Activated CD4-positive, alpha-beta memory T cell treated with anti-CD3 and anti-CD28 coated beads for 36 hours (primary cell): ENCODE results near the gene BCOR. TPM values are rescaled to one million over a fixed set of nuclear protein-coding genes. Genes with fewer than 3 reads are reported as not detected.
A peak's percentile ranks its signal among the peaks of the same experiment; 100 is the strongest.

ENCODE experiments used
- CTCF ChIA-PET: fragments of 350-600 bp; sonication (Branson Sonifier 250); formaldehyde crosslinking; loops from one replicate; lab custom pipeline; 2021; ENCODE audit warnings: antibody characterized with exemption, inconsistent platforms; lab: Charles Lee
- POLR2A ChIA-PET: fragments of 350-600 bp; sonication (Branson Sonifier 250); formaldehyde crosslinking; loops from one replicate; lab custom pipeline; 2021; ENCODE audit warnings: antibody characterized with exemption; lab: Charles Lee
- DNase-seq: peaks from one replicate; pipeline ENCODE4 v3.0.0-alpha.2; 2020
- H3K27ac Mint-ChIP-seq: one replicate; pipeline ENCODE4 v1.8.0; 2021; ENCODE audit warnings: mixed read lengths
- H3K27me3 Mint-ChIP-seq: one replicate; pipeline ENCODE4 v1.8.0; 2021; ENCODE audit warnings: mixed read lengths
- H3K36me3 Mint-ChIP-seq: one replicate; pipeline ENCODE4 v1.8.0; 2021; ENCODE audit warnings: mixed read lengths
- H3K4me1 Mint-ChIP-seq: one replicate; pipeline ENCODE4 v1.8.0; 2021; ENCODE audit warnings: low read depth, mixed read lengths
- H3K4me3 Mint-ChIP-seq: one replicate; pipeline ENCODE4 v1.8.0; 2021; ENCODE audit warnings: mild to moderate bottlenecking, mixed read lengths
- H3K9me3 Mint-ChIP-seq: one replicate; pipeline ENCODE4 v1.8.0; 2021; ENCODE audit warnings: mixed read lengths
- intact Hi-C: fragments of 100-400 bp; cut with micrococcal nuclease; formaldehyde crosslinking; loops from one replicate; pipeline ENCODE4 v1.15.1; 2023
- total RNA-seq, 2 experiments: library from RNA; stranded (reverse); gene quantifications; one replicate each; pipeline ENCODE4 v1.2.3, GENCODE V29; 2021

Gene BCOR
- total RNA-seq, 2 experiments from 2014 or later: 33.7 to 35.0 TPM

DNA sequence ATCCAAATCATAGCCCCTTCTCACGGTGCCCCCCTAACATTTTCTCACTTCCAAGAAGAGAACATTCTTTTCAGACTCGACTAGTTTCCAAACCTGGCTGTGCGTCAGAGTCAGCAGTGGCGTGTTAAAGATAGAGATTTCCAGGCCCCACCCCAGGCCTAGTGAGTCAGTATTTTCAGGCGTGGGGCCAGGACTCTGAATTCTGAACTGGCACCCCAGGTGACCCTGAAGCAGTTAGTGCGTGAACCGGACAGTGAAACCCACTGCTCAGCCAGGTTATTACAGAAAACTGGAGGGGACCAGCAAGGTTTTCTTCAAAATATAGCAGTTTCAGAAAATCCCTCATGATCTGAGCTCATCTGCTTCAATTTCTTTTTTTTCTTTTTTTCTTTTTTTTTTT is 35.0 kb upstream of the BCOR start:
- H3K4me1 Mint-ChIP-seq: no peaks in the 10 kb centered on the region
- CTCF ChIA-PET: no interaction called here
- no peak overlapping the region for H3K27ac Mint-ChIP-seq

DNA sequence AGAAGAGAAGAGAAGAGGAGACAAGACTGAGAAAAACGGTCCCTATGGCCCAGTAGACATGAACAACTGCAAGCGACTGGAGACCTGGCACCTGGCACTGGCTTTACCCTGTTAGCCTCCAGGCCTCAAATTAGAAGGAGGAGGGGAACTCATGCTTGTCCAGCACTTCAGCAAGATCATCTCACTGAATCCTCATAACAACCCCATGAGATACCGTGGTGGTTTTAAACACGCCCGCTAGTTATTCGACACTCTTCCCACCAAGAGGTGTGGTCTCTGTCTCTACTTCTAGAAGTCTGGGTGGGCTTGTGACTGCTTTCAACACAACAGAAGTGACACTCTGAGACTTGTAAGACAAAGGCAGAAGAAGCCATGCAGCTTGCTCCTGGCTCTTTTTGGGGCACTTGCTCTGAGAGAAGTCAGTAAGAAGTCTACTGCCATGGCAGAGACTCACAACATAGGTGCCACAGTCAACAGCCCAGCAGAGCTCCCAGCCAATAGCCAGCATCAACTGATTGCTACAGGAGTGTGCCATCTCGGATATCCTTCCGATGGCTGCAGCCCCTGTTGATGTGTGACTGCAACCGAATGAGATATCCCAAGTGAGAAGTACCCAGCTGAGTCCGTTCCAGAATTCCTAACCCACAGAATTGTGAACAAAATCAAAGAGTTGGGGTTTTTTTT is 34.0 kb upstream of the BCOR start:
- Mint-ChIP-seq H3K4me1 (peaks cover 5% of the 10 kb centered on the region), H3K4me3 (no peak overlapping the region), H3K9me3 (no peaks in the 10 kb centered on the region), H3K27me3 (no peaks in the 10 kb centered on the region), H3K27ac (no peak overlapping the region), H3K36me3 (peaks cover 3% of the 10 kb centered on the region)
- DNase-seq: no peak
- ChIA-PET POLR2A (no interaction called here), CTCF (no interaction called here)
- intact Hi-C loops: no loop called here

More for the DNA sequence above, 35.0 kb upstream of the BCOR start:
- Mint-ChIP-seq H3K9me3 (no peaks in the 10 kb centered on the region), H3K27me3 (no peaks in the 10 kb centered on the region), H3K36me3 (no peaks in the 10 kb centered on the region), H3K4me3 (no peak overlapping the region)
- intact Hi-C loops: no loop called here
- POLR2A ChIA-PET: no interaction called here
- no peak for DNase-seq

DNA sequence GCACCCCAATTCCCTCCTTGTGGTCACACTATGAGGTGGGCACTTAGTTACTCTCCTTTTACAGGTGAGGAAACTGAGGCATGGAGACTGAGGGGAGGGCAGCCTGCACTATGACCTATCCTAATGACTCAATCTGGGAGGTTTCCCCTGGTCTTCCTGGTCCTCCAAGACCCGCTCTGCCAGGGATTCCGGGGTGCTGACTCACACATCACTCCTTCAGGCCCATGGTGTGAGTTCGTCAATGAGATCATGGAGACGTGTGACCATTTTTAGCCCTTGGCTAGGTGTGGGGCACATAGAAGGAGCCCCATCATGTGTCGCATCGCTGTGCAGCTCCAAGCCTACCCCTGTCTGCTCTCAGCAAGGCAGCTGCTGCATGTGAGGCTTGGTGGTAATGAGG is 32.4 kb upstream of the BCOR start:
- H3K27ac Mint-ChIP-seq: no peak overlapping the region
- intact Hi-C loops: no loop called here
- no peaks in the 10 kb centered on the region for H3K27me3 Mint-ChIP-seq
- peaks cover 6% of the 10 kb centered on the region for H3K4me1 Mint-ChIP-seq
- DNase-seq: no peak
- no peak overlapping the region for H3K4me3 Mint-ChIP-seq
- no peaks in the 10 kb centered on the region for H3K9me3 Mint-ChIP-seq
- POLR2A ChIA-PET: no interaction called here
- CTCF ChIA-PET: no interaction called here
- peaks cover 5% of the 10 kb centered on the region for H3K36me3 Mint-ChIP-seq

DNA sequence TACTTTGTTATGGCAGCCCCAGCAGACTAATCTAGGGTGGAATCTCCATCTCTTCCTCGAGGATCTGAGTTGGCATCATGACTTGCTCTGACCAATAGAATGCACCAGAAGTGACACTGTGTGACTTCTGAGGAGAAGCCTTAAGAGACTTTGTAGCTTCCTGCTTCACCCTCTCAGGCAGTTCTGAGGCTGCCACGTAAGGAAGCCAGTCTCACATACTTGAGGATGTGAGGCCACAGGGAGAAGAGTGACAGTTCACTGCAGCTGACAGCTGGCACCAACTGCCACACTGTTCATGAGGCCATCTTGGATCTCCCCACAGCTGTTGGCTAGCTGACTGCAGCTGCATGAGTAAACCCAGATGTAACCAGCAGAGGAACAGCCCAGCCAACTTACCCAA is 29.3 kb upstream of the BCOR start:
- ChIA-PET POLR2A (no interaction called here), CTCF (no interaction called here)
- Mint-ChIP-seq H3K36me3 (peaks cover 5% of the 10 kb centered on the region), H3K27me3 (no peaks in the 10 kb centered on the region), H3K9me3 (no peaks in the 10 kb centered on the region), H3K4me3 (no peak overlapping the region), H3K4me1 (peaks cover 6% of the 10 kb centered on the region), H3K27ac (no peak overlapping the region)
- intact Hi-C loops: no loop called here
- peak; percentile 46 for DNase-seq

DNA sequence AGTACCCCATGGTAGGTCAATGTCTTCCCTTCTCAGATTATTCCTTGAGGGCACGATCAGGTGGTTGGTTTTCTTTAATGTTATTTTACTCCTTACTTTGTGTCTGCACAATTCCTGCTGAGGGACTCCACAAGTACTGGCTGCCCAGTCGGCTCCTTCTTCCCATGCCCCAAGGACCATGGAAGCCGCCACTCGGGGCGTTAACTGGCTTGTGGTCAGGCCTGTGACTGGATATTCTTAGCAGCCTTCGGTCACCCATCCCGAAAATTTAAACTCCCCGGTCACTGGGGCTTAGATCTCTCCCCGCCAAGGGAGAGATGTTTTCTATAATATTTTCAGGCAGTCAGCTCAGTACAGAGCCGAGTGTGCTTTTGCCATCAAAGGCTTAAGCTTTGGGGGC is 24.7 kb upstream of the BCOR start:
- POLR2A ChIA-PET: no interaction called here
- H3K9me3 Mint-ChIP-seq: no peaks in the 10 kb centered on the region
- DNase-seq: no peak
- H3K4me3 Mint-ChIP-seq: no peak overlapping the region
- peaks cover 5% of the 10 kb centered on the region for H3K36me3 Mint-ChIP-seq
- H3K27ac Mint-ChIP-seq: no peak overlapping the region
- intact Hi-C loops: no loop called here
- CTCF ChIA-PET: no interaction called here
- no peaks in the 10 kb centered on the region for H3K27me3 Mint-ChIP-seq
- H3K4me1 Mint-ChIP-seq: peaks cover 6% of the 10 kb centered on the region

DNA sequence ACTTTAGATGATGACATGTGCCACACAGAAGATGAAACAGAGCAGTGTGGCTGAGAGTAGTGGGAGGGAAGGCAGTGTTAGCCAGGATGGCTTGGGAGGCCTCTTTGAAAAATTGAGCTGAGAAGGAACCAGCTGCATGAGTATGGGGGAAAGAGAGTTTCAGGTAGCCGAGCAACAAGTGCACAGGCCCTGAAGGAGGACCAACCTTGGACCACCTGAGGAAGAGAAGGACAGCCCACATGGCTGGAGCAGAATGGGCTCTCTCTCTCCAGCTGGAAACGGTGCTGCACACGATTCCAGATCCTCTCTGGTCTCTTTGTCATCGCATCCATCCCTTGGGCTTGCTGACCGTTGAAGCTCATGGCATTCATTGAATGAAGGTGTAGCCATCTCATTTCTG is 23.9 kb upstream of the BCOR start:
- Mint-ChIP-seq H3K4me1 (no peaks in the 10 kb centered on the region), H3K4me3 (no peak overlapping the region), H3K27me3 (no peaks in the 10 kb centered on the region), H3K9me3 (no peaks in the 10 kb centered on the region), H3K36me3 (peaks cover 2% of the 10 kb centered on the region), H3K27ac (no peak overlapping the region)
- intact Hi-C loops: no loop called here
- ChIA-PET POLR2A (no interaction called here), CTCF (no interaction called here)
- DNase-seq: no peak

DNA sequence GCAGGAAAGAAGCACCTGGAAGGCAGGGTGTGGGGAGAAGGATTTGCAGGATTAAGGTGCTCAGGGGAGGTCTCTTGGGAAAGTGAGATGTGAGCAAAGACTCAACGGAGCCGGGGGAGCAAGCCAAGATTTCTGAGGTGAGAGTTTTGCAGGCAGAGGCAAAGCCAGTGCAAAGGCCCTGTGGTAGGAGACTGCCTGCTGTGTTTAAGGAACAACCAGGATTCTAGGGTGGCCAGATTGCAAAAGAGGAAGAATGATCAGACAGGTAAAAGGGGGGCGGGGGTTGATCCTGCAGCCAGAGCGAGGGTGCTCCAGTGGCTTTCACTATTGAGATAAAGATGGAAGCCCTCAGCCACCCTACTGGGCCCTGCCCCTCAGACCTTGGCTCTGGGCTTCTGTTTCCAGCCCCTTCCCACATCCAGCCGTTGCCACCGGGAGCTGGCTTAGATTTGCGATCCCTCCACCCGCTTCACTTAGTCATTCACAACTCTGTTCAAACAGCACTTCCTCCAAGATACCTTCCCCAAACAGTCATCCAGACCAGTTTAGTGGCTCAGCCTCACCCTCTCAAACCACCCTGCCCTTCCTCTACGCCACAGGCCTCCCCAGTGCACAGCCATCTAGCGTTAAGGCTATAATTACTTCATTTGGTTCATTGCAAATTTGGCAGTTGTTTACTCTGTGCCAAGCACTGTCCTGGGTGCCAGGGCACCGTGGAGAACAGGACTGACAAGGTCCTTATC is 23.3 kb upstream of the BCOR start:
- Mint-ChIP-seq H3K4me1 (no peaks in the 10 kb centered on the region), H3K27ac (no peak overlapping the region)

DNA sequence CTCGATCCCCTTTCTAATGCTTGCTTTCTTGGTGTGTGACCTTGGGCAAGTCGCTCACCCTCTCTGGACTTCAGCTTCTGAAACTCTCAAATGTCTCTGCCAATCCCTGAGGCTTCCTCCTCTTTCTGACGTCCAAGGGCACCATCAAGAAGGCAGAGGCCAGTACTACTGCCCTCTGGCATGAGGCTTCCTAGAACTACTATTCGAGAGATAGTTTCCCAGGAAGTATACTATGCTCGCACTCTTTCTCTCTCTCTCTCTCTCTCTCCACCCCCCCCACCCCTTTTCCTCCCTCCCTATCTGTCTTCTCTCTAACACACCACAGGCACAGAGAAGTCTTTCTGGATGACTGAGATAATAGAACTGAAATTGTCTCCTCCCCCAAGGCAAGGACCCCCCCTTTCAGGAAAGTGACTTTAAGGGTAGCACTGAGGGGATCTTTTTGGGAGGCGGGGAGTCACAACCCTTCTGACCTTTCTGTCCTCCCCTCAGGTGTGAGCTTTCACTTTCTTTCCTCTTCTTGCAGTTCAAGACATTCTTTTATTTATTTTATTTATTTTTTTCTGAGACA is 20.0 kb upstream of the BCOR start:
- ChIA-PET POLR2A (no interaction called here), CTCF (no interaction called here)
- intact Hi-C loops: no loop called here
- no peaks in the 10 kb centered on the region for H3K9me3 Mint-ChIP-seq
- no peak for DNase-seq
- H3K4me1 Mint-ChIP-seq: no peaks in the 10 kb centered on the region
- no peak overlapping the region for H3K27ac Mint-ChIP-seq
- no peaks in the 10 kb centered on the region for H3K36me3 Mint-ChIP-seq
- H3K27me3 Mint-ChIP-seq: no peaks in the 10 kb centered on the region
- H3K4me3 Mint-ChIP-seq: no peak overlapping the region

More for the DNA sequence above, 23.3 kb upstream of the BCOR start:
- ChIA-PET CTCF (no interaction called here), POLR2A (no interaction called here)
- Mint-ChIP-seq H3K36me3 (peaks cover 2% of the 10 kb centered on the region), H3K4me3 (no peak overlapping the region), H3K27me3 (no peaks in the 10 kb centered on the region), H3K9me3 (no peaks in the 10 kb centered on the region)
- no peak for DNase-seq
- intact Hi-C loops: no loop called here

DNA sequence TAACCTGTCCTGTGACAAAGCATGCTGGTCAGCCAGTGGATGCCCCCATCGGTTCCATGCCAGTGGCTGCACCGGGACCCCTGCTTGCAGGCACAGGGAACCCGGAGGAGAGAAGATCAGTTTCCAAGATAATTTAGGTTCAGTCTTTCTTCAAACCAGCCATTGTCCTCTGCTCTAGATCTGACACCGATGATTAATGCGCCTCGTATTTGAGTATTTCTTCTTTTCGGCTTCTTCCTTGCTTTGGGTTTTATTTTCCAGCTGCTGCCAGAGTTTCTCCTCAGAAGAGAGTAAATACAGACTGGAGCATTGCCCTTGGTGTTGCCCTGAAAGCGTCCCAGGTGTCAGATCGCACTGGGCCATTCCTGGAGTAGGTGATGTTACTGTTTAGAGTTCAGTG is 19.2 kb upstream of the BCOR start:
- Mint-ChIP-seq H3K4me1 (no peaks in the 10 kb centered on the region), H3K27ac (no peak overlapping the region), H3K4me3 (no peak overlapping the region), H3K9me3 (no peaks in the 10 kb centered on the region), H3K27me3 (no peaks in the 10 kb centered on the region), H3K36me3 (no peaks in the 10 kb centered on the region)
- ChIA-PET CTCF (no interaction called here), POLR2A (no interaction called here)
- intact Hi-C loops: no loop called here
- no peak for DNase-seq

DNA sequence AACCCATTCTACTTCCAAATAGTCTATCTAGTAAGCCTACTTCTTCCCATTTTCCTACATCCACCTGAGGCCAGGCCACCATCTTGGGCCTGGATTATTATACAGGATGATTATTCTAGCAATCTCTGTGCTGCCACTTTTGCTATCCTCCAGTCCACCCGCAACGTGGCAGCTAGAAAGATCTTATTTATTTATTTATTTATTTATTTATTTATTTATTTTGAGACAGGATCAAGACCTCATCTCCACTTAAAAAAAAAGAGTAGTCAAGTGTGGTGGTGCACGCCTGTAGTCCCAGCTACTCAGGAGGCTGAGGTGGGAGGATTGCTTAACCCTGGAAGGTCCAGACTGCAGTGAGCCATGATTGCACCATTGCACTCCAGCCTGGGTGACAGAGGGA is 15.2 kb upstream of the BCOR start:
- no peak for DNase-seq
- no peaks in the 10 kb centered on the region for H3K27me3 Mint-ChIP-seq
- H3K4me1 Mint-ChIP-seq: peaks cover 5% of the 10 kb centered on the region
- POLR2A ChIA-PET: no interaction called here
- no peaks in the 10 kb centered on the region for H3K36me3 Mint-ChIP-seq
- H3K27ac Mint-ChIP-seq: no peak overlapping the region
- intact Hi-C loops: no loop called here
- CTCF ChIA-PET: no interaction called here
- H3K9me3 Mint-ChIP-seq: no peaks in the 10 kb centered on the region
- H3K4me3 Mint-ChIP-seq: no peak overlapping the region

DNA sequence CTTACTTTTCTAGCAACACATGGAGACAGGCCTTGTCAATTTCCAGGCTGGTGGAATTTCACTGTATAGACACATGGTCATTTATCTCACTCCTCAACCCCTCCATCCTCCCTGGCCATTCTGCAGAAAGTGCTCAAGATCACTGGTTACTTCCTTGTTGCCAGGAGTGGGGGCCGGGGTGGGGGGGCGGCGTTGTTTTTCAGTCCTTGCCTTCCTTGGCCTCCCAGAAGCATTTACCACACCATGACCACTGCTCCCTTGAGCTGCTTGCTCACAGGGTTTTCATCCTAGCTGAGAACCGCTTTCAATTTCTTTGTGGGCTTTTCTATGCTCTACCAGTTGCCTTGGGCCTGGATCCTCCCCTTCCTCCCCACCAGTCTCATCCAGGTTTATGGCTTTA is 14.1 kb upstream of the BCOR start:
- H3K9me3 Mint-ChIP-seq: no peaks in the 10 kb centered on the region
- H3K4me1 Mint-ChIP-seq: peaks cover 11% of the 10 kb centered on the region
- intact Hi-C loops: no loop called here
- H3K27me3 Mint-ChIP-seq: no peaks in the 10 kb centered on the region
- no peak for DNase-seq
- CTCF ChIA-PET: no interaction called here
- H3K27ac Mint-ChIP-seq: no peak overlapping the region
- H3K36me3 Mint-ChIP-seq: no peaks in the 10 kb centered on the region
- POLR2A ChIA-PET: no interaction called here
- no peak overlapping the region for H3K4me3 Mint-ChIP-seq

DNA sequence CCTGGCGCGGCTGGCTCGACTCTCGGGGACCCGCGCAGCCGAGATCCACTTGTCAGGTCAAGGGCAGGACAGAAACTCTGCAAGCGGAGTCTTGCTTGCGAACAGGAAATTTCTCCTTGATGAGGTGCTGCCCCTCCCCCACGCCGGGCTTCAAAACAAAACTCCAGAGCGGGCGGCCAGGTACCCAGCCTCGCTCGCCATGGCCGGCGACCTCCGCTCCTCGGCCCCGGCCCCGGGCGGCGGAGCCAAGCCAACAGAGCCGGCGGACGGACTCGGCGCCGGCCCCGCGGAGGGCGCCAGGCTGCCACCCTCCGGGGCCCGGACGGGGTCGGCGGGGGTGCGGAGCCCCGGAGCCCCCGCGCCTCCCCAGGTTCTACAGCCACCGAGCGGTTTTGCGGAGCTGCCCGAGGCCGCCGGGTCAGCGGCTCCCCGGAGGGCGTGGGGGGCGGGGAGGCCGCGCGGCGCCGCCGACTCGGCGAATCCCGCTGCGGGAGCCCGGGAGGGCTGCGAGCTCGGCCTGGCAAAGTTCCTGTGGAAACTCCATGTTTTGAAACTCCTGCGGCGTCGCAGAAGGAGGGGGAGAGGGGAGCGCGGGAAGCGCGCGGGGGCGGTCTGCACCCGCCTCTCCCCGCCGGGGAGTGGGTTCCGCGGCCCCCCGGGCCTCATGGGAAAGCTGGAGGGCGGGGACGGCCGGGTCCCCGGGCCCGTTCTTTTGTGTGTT is 11.7 kb upstream of the BCOR start:
- CTCF ChIA-PET: no interaction called here
- H3K4me1 Mint-ChIP-seq: peaks cover 13% of the 10 kb centered on the region

More for the DNA sequence above, 11.7 kb upstream of the BCOR start:
- Mint-ChIP-seq H3K9me3 (no peaks in the 10 kb centered on the region), H3K27ac (no peak overlapping the region), H3K27me3 (no peaks in the 10 kb centered on the region), H3K36me3 (no peaks in the 10 kb centered on the region), H3K4me3 (no peak overlapping the region)
- POLR2A ChIA-PET: interaction anchor here (1.5 kb wide), 1 partner anchor 58 kb away, joined by 3 read pairs; no protein-coding TSS in a partner anchor
- intact Hi-C loops: no loop called here
- no peak for DNase-seq
